DND-41 (cell line): ENCODE results near the gene EPHB1.

Experiments
- ATAC-seq: fragments of 200-7000 bp; cut with Tn5 transposase; 3 replicates; pipeline ENCODE4 v1.9.1; 2021; ENCODE audit warnings: low read depth; ENCODE audit not compliant: insufficient read depth
- DNase-seq: peaks from one replicate; pipeline ENCODE4 v3.0.0-alpha.2; 2020
- H2AFZ ChIP-seq: 2 replicates; pipeline ENCODE4 v1.6.0; 2012; ENCODE audit warnings: low read depth, low read length
- H3K27ac ChIP-seq: 2 replicates; pipeline ENCODE4 v1.5.1; 2012; ENCODE audit warnings: low read length, inconsistent platforms
- H3K27me3 ChIP-seq: fragments of 200-600 bp; sonication (generic); 2 replicates; pipeline ENCODE4 v1.6.0; 2012; ENCODE audit warnings: low read length, mild to moderate bottlenecking, inconsistent platforms; ENCODE audit not compliant: insufficient read depth, poor library complexity
- H3K36me3 ChIP-seq: 2 replicates; pipeline ENCODE4 v1.5.1; 2012; ENCODE audit warnings: low read length, inconsistent platforms; ENCODE audit not compliant: insufficient read depth
- H3K4me1 ChIP-seq: 2 replicates; pipeline ENCODE4 v1.5.1; 2012; ENCODE audit warnings: mild to moderate bottlenecking, low read length; ENCODE audit not compliant: insufficient read depth
- H3K4me2 ChIP-seq: 2 replicates; pipeline ENCODE4 v1.6.0; 2012; ENCODE audit warnings: mild to moderate bottlenecking, moderate library complexity, low read length, inconsistent platforms; ENCODE audit not compliant: insufficient read depth
- H3K4me3 ChIP-seq, 2 experiments: fragments of 200-600 bp in 1 of 2; shearing (Covaris generic) in 1 of 2; 2 replicates each; pipeline ENCODE4 v1.5.1; 2012 to 2016; ENCODE audit warnings: inconsistent platforms in 2 of 2, low read length in 2 of 2, mild to moderate bottlenecking in 2 of 2, low read depth in 1 of 2, moderate library complexity in 1 of 2
- H3K79me2 ChIP-seq: 2 replicates; pipeline ENCODE4 v1.6.0; 2012; ENCODE audit warnings: low read length, inconsistent platforms; ENCODE audit not compliant: insufficient read depth
- H3K9ac ChIP-seq: 2 replicates; pipeline ENCODE4 v1.6.0; 2012; ENCODE audit warnings: low read depth, mild to moderate bottlenecking, inconsistent platforms, low read length, moderate library complexity
- H3K9me3 ChIP-seq: 2 replicates; pipeline ENCODE4 v1.5.1; 2012; ENCODE audit warnings: low read length, moderate library complexity, mild to moderate bottlenecking, inconsistent platforms; ENCODE audit not compliant: insufficient read depth, severe bottlenecking
- H4K20me1 ChIP-seq: 2 replicates; pipeline ENCODE4 v1.6.0; 2012; ENCODE audit warnings: low read length; ENCODE audit not compliant: insufficient read depth
- EZH2 ChIP-seq: IDR thresholded peaks from 3 replicates; pipeline ENCODE4 v1.6.1; 2012; ENCODE audit warnings: borderline replicate concordance, low read depth, mild to moderate bottlenecking, moderate library complexity, low read length, inconsistent platforms; ENCODE audit not compliant: severe bottlenecking
- TF ChIP-seq, protein P1 (sequence below): IDR thresholded peaks from 2 replicates; pipeline ENCODE4 v1.5.1; 2012; ENCODE audit warnings: borderline replicate concordance, low read length, moderate library complexity, mild to moderate bottlenecking; ENCODE audit not compliant: poor library complexity, severe bottlenecking; ENCODE audit errors: extremely low read depth

EPHB1 gene

DNA sequence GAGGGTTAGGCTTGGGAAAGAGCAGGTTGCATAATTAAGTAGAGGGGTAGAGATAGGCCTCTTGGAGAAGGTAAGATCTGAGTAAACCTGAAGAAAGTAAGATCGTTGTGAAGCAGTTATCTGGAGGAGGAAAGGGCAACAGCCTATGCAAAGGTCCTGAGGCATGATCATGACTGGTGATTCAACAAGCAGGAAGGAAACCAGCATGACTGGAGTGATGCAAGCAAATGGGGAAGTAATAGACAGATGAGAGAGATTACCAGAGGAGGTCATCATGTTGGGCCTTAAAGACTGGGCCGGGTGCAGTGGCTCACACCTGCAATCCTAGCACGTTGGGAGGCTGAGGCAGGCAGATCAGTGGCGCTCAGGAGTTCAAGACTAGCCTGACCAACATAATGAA is 360.2 kb downstream of the EPHB1 start:
- H3K9me3 ChIP-seq = no peaks in the 10 kb centered on the region
- no peak for TF ChIP-seq EZH2
- TF ChIP-seq, protein P1, sequence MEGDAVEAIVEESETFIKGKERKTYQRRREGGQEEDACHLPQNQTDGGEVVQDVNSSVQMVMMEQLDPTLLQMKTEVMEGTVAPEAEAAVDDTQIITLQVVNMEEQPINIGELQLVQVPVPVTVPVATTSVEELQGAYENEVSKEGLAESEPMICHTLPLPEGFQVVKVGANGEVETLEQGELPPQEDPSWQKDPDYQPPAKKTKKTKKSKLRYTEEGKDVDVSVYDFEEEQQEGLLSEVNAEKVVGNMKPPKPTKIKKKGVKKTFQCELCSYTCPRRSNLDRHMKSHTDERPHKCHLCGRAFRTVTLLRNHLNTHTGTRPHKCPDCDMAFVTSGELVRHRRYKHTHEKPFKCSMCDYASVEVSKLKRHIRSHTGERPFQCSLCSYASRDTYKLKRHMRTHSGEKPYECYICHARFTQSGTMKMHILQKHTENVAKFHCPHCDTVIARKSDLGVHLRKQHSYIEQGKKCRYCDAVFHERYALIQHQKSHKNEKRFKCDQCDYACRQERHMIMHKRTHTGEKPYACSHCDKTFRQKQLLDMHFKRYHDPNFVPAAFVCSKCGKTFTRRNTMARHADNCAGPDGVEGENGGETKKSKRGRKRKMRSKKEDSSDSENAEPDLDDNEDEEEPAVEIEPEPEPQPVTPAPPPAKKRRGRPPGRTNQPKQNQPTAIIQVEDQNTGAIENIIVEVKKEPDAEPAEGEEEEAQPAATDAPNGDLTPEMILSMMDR = no peak

DNA sequence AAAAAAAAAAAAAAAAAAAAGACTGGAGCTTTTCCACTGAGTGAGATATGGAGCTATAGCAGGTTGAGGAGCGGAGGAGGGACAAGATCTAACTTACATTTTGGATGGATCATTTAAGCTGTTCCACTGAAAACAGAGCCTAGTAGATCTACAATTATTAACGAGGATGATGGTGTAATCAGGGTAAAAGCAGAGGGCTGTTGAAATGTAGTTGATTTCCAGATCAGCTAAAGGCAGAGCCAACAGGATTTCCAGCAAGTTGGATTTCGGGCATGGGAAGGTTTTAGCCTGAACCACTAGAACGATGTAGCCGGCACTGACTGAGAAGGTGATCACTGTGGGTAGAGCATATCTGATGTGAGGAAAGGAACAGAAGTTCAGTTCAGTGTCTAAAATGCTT is 360.7 kb downstream of the EPHB1 start:
- Histone ChIP-seq H3K4me1 (no peaks in the 10 kb centered on the region), H3K4me3 (no peak overlapping the region), H3K9me3 (no peaks in the 10 kb centered on the region), H3K36me3 (no peaks in the 10 kb centered on the region), H3K9ac (no peak overlapping the region), H3K27ac (no peak overlapping the region), H3K27me3 (no peaks in the 10 kb centered on the region), H3K79me2 (no peaks in the 10 kb centered on the region), H3K4me2 (no peak overlapping the region), H4K20me1 (no peaks in the 10 kb centered on the region), H2AFZ (no peak overlapping the region)
- no peak for ATAC-seq
- no peak for DNase-seq
- TF ChIP-seq, protein P1 = no peak
- TF ChIP-seq EZH2 = no peak

More for the DNA sequence above, 360.2 kb downstream of the EPHB1 start:
- Histone ChIP-seq H3K36me3 (no peaks in the 10 kb centered on the region), H3K27ac (no peak overlapping the region), H2AFZ (no peak overlapping the region), H3K4me3 (no peak overlapping the region), H3K4me2 (no peak overlapping the region), H3K79me2 (no peaks in the 10 kb centered on the region), H3K4me1 (no peaks in the 10 kb centered on the region), H3K27me3 (no peaks in the 10 kb centered on the region), H4K20me1 (no peaks in the 10 kb centered on the region), H3K9ac (no peak overlapping the region)
- no peak for DNase-seq
- ATAC-seq = no peak

DNA sequence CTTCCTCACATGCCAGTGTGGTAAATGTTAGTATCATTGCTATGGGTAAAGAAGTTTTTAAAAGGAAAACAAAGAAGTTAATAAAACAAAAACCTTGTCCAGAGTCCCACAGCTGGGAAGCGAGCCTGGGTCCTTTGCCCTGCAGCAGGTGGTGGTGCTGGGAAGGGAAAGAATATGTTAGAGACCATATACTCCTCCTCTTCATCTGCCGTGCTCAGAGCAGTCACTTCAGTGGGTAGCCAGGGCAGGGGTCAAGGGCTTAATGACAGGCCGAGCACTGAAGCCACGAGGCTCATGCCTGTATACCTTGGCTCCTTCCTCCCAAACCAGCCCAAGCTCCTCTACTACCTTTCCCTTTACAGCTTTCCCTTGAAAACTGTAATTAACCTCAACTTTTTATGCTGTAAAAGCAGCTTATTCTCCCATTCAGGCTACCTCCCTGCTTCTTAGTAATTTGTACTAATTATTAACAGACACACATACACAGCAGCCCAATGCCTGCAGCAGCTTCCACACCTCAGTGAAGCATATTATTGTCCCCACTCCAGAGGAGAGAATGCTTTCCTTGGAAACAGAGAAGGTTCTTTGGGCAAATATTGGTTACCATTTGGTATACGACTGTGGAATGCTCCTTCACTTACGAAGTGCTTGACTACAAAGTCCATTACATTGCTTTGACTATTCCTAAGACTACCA is 362.1 kb downstream of the EPHB1 start:
- no peaks in the 10 kb centered on the region for H4K20me1 ChIP-seq

More for the DNA sequence above, 362.1 kb downstream of the EPHB1 start:
- Histone ChIP-seq H3K27me3 (no peaks in the 10 kb centered on the region), H3K9ac (no peak overlapping the region), H3K4me1 (no peaks in the 10 kb centered on the region), H3K79me2 (no peaks in the 10 kb centered on the region), H3K4me3 (no peak overlapping the region), H2AFZ (no peak overlapping the region), H3K36me3 (no peaks in the 10 kb centered on the region), H3K9me3 (no peaks in the 10 kb centered on the region), H3K4me2 (no peak overlapping the region), H3K27ac (no peak overlapping the region)
- ATAC-seq = no peak
- no peak for DNase-seq
- TF ChIP-seq EZH2 = no peak
- TF ChIP-seq, protein P1 = no peak
